Measurements from ENCODE around the gene NFXL1.
A peak's percentile ranks its signal among the peaks of the same experiment; 100 is the strongest.
"Not testable (repeated sequence)": the region's sequence is repeated elsewhere in the genome, so short reads cannot be mapped to it uniquely, and the experiment has no call there.

The NFXL1 gene

DNA sequence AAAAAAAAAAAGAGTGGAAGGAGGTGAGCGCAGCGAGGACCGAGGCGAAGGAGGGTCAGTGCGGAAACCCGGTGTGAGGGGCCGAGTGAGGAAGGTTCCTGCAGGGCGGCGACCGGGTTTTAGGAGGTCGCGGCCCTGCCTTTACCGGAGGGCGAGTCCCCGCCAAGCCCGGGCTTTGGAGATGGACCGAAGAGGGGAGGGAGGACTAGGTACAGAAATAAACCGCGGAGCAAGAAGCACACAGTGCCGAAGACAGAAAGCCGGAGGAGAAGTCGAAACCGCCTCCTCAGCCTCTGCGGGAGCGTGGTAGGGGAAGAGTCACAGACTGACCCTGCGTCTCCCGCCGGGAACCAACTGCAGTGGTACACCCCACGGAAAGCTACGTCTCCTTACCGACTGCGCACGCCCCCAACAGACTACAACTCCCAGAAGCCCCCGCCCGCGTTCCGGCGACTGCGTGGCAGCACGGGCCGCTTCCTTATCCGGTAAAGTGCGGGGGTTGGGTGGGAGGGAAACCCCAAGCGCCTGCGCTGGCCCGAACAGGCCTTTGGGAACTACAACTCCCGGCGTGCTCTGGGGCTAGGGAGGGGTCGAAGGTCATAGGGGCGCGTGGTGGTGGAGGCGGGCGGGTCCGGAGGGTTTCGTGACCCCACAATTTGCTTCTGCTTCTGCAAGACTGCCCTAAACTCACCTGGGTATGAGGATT, at the start of gene NFXL1:
NFXL1 (minus strand) TSS at position 364 of the 706 bp plus-strand sequence. CDS start 380 bp downstream, outside the sequence.
- peak; percentile 97 for DNase-seq

DNA sequence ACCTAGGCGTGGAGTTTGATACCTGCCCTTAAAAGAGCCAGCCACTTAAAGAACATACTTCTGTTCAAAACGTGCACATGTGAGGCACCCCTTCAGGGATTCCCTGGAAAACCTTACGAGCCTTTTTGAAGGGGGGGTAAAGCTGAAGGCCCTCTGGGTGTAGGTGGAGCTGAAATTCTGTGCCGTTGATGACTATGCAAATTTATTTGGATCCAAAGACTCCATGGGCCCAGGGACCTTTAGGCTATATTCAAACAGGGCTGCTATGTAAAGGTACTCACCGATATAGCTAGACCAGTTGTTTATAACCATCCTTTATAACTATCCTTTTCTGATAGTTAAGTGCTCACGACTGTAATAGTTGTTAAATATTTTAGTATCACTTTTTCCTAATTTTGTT, 40.3 kb upstream of the NFXL1 start:
- no peak for DNase-seq

DNA sequence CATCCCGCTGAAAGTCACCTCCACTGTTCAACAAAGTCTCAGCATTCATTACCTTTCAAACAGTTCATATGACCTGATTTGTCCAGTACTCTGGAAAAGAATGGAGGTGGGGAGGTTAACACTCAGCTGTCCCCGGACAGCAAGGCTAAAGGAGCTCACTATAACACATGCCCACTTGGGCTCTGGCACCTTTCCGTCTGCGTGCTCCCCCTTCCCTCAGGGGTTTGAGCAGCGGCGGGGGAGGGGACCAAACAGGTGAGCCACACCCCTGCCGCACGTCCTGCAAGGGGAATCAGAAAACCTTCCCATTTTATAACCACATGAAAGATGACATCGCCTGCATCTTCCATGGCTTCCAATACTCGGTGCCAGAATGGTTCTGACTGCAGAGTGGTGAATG, 39.9 kb upstream of the NFXL1 start:
- DNase-seq = no peak

DNA sequence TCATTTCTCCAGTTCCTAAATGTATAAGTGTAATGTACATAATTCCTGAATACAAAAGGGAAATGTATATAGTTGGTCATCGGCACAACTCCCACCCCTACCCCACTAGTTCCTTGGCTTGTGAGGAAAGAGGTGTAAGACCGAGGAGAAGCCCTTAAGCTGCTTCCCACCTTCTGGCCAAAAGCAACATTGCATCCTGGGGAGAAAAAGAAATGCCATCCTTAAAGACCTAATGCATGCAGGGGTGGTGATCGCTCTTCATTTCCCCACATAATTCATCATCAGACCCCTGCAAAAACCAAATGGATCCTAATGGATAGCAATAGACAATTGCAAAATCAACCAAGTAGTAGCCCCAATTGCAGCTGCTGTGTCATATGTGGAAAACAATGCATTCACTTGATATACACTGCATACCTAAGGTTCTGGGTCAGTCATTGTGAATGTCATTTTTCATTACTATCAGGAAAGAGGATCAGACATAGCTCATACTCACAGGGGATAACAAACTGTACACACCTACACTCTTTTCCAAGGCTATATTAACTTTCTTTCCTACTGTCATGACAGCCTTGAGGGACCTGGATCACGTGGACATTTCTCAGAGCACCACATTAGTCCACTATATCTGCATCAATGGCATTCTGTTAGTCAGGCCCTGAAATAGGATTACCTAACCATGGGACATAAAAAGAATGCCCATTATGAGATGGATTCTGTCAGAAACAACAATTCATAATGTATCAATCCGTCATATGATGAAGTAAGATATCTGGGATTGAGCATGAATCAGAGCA, 31.7 kb upstream of the NFXL1 start:
- no peak for DNase-seq

DNA sequence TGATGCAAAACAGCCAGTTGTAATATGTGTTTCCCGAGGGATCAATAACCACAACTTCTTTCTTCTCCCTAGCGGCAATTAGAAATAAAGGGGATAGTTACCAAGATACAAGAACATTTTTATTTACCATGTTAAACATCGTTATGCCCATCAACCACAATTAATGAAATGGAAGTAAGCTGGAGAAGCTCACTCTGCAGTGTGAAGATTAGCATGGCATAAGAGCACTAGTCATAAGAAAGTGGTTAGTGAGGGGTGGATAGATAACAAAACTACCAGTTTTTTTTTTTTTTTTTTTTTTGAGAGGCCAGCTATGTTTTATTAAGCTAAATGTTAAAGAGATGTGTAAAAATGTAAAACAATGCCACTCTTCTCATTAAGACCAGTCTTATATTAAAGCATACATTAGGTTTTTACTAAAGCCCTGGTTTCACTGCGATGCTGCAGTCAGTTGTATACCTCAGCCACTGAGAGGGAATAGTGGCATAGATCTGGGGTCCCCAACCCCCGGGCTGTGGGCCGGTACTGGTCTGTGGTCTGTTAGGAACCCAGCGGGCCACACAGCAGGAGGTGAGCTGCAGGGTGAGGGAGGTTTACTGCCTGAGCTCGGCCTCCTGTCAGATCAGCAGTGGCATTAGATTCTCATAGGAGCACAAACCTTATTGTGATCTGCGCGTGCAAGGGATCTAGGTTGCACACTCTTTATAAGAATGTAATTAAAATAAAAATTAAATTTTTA, 27.9 kb upstream of the NFXL1 start:
- DNase-seq = no peak

DNA sequence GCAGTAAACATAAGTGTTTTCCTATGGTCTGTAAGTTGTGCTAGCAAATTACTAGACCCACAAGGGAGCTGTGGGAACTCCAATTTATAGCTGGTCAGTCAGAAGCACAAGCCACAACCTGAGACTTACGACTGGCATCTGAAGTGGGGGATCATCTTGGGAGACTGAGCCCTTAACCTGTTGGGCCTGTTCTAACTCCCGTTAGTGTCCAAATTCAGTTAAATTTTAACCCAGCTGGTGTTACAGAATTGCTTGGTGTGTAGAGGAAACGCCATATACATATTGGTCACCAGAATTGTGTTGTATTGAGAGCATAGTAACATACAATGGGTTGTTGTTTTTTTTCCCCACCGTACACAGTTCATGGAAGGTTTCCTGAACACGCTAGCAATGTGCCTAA, 25.1 kb upstream of the NFXL1 start:
- no peak for DNase-seq

DNA sequence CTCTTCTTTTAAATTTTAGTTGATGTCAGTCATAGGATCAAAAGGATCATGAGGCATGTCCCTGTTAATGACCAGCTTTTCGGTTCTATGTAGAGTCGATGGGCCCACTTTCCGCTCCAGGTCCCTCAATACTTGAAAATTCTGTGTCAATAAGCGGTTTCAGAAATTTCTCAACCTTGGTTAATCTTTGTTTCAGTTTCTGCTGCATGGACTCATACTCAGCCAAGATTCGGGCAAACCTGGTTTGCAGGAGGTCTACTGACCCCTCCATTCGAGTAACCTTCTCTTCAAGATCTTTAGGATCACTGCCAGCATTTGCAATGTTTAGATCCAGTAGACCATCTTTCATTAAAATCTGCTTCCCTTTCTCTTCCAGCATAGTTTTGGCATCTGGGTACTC, 22.0 kb upstream of the NFXL1 start:
- DNase-seq = no peak

DNA sequence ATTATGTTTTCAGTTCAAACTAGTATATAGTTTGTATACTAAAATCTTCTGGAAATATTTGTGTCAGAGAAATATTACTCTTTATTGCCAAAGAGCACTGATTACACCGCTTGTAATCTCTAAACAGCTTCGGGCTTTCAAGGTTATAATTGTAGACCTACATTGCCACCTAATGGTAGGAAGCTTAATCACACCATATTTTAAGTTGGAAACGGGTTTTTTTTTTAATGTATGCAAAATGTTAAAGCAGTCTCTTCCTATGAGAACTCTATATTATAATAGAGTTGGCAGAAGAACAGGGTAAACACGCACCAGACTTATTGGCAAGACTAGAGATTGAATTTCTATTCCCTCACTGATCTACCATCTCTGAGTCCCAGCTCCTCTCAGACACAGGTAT, 19.5 kb upstream of the NFXL1 start:
- DNase-seq = no peak

DNA sequence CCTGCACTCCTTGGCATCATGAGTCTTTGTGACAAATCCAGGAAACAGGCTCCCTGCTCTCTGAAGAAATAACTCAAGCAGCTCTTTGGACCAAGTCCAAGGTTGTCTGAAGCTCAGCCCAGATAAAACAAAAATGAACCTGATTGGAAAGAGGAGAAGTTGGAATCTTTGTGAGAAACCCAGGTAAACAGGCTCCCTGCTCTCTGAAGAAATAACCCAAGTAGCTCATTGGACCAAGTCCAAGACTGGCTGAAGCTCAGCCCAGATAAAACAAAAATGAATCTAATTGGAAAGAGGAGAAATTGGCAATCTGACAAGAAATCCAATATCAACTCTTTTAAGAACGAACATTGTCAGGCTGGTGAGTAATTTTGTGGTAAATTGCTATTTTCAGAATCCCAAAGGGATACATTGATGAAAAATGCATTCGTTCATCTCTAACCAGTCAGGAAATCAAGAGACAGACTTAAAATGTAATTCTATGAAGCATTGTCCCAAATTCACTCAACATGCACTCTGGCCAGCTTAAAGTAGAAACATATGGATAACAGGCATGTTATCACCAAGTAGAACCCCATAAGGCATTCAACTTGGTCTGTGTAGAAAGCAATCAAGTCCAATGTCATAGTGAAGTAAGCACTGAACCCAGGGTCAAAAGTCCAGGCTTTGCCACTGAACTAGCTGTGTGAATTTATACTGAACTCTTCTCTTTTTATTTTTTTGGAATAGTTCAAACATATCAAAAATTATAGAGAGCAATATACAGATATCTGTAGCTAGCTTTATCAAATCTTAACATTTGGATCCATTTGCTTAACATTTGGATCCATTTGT, 16.8 kb upstream of the NFXL1 start:
- no peak for DNase-seq

DNA sequence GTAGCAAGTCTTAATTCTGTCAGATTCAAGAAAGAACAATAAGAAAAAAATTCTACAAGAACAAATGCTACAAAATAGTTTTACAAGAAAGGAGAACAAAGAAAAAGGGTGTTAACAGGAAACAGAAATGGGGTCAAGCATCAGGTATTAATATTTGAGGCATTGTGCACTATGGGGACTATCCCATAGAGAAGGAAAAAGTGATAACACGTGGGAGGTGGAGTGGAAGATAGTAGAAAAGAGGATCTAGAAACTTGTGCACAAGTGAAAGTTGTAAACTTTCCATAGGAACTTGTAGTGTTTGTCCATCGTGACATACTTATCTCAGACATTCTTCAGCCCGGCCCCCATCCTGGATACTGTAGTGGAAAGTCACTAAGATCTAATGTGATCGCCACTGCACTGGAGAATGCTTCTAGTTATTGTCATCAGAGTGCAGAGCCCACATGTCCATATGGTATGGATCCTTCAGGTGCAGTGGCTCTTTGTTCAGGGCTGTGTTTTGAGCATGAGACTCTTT, 15.4 kb upstream of the NFXL1 start:
- DNase-seq = no peak

DNA sequence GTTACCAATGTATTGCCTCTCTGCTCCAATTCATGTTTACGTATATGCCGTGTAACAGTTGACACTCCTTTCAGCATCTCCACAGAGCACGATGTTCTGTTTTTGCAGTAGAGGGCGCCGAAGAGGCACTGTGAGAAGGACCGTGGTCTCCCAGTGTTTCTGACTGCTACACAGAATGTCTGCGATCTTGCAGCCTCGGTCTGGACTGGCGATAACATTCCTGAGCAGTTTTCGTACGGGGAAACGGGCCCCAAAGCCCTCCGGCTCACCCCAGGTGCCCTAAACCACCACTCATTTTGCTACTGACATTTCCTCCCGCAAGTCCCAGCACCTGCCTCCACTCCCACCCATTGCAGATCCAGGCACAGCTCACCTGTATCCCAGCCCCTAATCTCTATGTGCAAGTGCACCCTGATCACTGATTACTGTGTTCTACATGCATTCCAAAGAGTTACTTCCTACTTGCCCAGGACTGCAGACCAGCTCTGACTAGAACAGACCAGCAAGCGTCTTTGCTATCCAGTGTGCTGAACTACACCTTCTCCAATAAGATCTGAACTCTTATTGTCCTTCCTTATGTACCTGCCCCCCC, 12.4 kb upstream of the NFXL1 start:
- DNase-seq = peak; percentile 71

DNA sequence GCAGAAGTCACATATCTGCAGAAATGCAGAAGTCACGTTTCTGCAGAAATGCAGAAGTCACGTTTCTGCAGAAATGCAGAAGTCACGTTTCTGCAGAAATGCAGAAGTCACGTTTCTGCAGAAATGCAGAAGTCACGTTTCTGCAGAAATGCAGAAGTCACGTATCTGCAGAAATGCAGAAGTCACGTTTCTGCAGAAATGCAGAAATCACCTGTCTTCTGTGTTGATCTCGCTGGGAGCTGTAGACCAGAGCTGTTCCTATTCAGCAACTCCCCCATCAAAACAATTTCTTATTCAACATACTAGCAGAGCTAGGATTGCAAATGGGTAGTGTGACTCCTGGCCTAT, 8.9 kb upstream of the NFXL1 start:
- not testable (repeated sequence) for DNase-seq

DNA sequence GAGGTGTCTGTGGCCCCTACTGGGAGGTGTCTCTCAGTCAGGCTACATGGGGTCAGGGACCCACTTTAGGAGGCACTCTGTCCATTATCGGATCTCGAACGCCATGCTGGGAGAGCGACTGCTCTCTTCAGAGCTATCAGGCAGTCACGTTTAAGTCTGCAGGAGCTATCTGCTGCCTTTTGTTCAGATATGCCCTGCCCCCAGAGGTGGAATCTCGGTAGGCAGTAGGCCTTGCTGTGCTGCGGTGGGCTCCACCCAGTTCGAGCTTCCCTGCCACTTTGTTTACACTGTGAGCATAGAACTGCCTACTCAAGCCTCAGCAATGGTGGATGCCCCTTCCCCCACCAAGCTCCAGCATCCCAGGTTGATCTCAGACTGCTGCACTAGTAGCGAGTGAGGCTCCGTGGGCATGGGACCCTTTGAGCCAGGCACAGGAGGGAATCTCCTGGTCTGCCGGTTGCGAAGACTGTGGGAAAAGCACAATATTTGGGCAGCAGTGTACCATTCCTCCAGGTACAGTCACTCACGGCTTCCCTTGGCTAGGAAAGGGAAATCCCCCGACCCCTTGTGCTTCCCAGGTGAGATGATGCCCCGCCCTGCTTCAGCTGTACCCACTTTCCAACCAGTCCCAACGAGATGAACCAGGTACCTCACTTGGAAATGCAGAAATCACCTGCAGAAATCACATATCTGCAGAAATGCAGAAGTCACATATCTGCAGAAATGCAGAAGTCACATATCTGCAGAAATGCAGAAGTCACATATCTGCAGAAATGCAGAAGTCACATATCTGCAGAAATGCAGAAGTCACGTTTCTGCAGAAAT, 8.3 kb upstream of the NFXL1 start:
- not testable (repeated sequence) for DNase-seq

DNA sequence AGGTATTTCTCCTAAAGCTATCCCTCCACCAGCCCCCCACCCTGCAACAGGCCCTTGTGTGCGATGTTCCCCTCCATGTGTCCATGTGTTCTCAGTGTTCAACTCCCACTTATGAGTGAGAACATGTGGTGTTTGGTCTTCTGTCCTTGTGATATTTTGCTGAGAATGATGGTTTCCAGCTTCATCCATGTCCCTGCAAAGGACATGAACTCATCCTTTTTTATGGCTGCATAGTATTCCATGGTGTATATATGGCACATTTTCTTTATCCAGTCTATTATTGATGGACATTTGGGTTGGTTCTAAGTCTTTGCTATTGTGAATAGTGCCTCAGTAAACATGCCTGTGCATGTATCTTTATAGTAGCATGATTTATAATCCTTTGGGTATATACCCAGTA, 2.8 kb upstream of the NFXL1 start:
- not testable (repeated sequence) for DNase-seq

DNA sequence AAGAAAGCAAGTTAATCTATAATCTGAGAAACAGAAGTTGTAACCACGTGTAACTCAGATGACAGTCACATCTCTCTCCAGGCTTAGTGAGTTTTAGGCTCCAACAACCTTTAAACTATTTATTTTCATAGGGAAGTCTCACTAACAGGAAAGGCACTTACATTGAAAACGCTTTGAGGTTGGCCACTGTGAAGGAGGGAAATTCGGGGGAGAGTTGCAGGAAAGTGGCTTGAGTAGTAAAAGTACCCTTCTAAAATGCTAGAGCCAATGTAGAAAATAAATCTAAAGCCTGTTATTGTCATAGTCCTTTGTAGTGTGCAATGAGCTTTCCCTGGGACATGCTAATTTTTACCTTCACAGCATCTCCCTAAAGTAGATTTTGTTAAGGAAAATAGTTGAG, 995 bp upstream of the NFXL1 start:
- DNase-seq = no peak

DNA sequence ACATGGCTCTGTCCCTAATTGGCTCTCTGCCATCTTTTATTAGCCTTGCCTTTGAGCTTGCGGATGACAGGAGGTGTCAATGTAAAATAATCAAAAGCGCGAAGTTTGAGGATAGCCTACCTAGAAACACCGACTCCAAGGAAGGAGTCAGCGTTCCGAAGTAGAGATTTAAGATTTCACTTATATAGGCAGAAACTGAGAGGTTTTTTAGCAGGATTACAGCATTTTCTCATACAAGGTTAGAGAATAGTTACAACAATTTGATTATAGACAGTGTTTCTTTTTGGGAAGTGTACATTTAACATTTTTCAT, 499 bp upstream of the NFXL1 start:
- no peak for DNase-seq

DNA sequence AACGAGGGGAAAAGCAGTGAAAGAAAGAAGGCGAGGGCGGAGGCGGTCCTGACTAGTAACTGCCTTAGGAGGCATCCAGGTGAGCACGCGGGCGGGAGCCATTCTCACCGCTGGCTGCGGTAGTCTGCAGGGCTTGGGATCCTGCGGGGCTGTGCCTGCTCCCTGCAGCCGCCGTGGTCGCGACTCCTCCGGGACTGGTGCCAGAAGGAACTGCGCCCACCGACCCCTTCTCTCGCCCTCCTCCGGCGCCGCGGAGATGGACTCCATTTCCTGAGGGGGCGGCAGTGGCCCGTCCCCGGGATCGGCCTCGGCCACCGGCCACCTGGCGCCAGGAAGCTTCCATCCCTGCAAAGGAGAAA, 543 bp downstream of the NFXL1 start:
- peak; percentile 78 for DNase-seq

DNA sequence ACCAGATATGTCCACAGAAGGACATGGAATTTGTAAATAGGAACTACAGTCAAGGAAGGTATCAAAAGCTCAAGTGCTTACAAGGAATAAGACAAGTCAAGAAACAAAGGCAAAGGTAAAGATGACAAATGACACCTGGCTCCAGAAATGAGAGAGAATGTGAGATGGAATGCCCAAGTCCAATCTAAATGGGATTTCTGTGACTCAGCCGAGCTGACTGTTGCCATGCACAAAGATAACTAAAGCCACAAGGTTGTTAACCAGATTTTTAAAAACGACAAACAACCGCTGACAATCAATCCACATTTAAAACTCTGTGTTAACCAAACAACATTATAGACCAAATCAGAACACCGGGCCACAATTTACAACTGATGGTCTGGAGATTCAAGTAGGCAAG, 1.1 kb downstream of the NFXL1 start:
- DNase-seq = no peak

DNA sequence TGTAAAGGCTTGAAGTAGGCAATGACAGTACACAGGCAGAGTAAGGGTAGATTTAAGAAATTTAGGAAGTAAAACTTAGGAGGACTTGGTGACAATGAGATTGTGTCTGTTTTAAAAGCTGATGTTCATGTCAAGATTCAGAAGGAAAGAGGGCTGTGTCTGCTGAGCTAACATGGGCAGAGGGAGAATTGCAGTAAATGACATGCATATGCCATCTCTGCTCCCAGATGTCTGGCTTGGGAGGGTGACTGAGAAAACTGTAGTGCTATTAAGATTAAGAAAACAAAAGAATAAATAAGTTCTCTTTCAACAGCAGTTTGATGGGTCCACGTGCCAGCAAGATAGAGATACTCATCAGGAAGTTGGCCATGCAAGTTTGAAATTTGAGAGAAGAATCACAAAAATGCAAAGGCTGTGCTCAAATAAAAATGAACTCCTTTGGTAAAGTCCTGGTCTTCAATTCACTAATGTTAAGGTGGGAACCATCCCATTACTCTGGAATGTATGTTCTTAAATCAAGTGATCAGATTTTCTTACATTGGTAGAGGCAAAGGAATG, 7.2 kb downstream of the NFXL1 start:
- DNase-seq = no peak

DNA sequence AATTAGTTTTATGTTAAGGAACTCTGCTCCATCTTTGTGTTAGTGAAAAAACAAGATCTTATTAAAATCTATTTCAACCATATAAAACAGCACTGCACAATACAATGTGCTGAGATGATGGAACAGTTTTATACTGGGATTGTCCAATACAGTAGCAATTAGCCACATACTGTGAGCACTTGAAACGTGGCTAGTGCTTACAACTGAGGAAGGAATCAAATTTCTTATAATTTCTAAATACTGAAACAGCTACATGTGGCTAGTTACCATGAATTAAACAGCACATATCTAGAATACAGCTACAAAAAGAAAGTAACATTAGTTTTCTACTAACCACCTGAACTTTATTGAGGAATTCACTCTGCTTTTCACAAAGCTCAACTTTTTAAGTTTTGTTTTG, 14.7 kb downstream of the NFXL1 start:
- no peak for DNase-seq

DNA sequence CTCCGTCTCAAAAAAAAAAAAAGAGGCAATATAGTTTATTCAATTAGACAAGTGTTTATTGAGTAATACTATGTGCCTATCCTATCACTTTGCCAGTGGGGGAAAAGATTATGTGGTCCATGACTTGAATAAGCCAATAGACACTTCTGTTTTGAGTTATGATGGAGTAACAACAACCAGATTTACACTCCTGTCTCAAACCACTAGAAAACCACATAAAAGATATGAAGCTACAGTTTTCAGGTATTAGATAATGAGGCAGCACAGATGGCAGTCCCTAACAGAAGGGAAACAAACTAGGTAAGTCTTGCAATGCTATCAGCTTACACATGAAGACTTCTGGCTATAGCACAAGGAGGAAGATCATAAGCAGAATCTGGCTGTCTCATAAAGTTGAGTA, 22.5 kb downstream of the NFXL1 start:
- no peak for DNase-seq
